Parathyroid adenoma (tissue), 2 donors: ENCODE data around the gene BOD1.

Experiments
- H2AFZ ChIP-seq: fragments of 300-600 bp; sonication (generic); one replicate; pipeline ENCODE4 v1.7.0; 2017; ENCODE audit warnings: antibody characterized with exemption, mild to moderate bottlenecking
- H3K27ac ChIP-seq: fragments of 300-600 bp; sonication (generic); one replicate; pipeline ENCODE4 v1.7.0; 2017
- H3K27me3 ChIP-seq: fragments of 300-600 bp; sonication (generic); one replicate; pipeline ENCODE4 v1.7.0; 2017; ENCODE audit warnings: low read length; ENCODE audit not compliant: control insufficient read depth, insufficient read depth
- H3K36me3 ChIP-seq: fragments of 300-600 bp; sonication (generic); one replicate; pipeline ENCODE4 v1.7.0; 2017; ENCODE audit warnings: low read length; ENCODE audit not compliant: control insufficient read depth, insufficient read depth
- H3K4me1 ChIP-seq: fragments of 300-600 bp; sonication (generic); one replicate; pipeline ENCODE4 v1.7.0; 2017; ENCODE audit warnings: control low read depth
- H3K4me2 ChIP-seq: fragments of 300-600 bp; sonication (generic); one replicate; pipeline ENCODE4 v1.7.0; 2017; ENCODE audit warnings: low read length
- H3K4me3 ChIP-seq: fragments of 300-600 bp; sonication (generic); one replicate; pipeline ENCODE4 v1.7.0; 2017; ENCODE audit warnings: low read depth, low read length
- H3K79me2 ChIP-seq: fragments of 300-600 bp; sonication (generic); one replicate; pipeline ENCODE4 v1.7.0; 2017; ENCODE audit warnings: control low read depth
- H3K9ac ChIP-seq: fragments of 300-600 bp; sonication (generic); one replicate; pipeline ENCODE4 v1.7.0; 2017; ENCODE audit warnings: mild to moderate bottlenecking
- H3K9me3 ChIP-seq: fragments of 300-600 bp; sonication (generic); one replicate; pipeline ENCODE4 v1.7.0; 2017; ENCODE audit warnings: low read length; ENCODE audit not compliant: control insufficient read depth
- TF ChIP-seq, protein P1 (sequence below): fragments of 300-600 bp; sonication (generic); IDR thresholded peaks from one replicate; pipeline ENCODE4 v1.7.0; 2017; ENCODE audit warnings: antibody characterized with exemption, mild to moderate bottlenecking
- donor health status: primary hyperparathyroidism.

Gene BOD1

DNA sequence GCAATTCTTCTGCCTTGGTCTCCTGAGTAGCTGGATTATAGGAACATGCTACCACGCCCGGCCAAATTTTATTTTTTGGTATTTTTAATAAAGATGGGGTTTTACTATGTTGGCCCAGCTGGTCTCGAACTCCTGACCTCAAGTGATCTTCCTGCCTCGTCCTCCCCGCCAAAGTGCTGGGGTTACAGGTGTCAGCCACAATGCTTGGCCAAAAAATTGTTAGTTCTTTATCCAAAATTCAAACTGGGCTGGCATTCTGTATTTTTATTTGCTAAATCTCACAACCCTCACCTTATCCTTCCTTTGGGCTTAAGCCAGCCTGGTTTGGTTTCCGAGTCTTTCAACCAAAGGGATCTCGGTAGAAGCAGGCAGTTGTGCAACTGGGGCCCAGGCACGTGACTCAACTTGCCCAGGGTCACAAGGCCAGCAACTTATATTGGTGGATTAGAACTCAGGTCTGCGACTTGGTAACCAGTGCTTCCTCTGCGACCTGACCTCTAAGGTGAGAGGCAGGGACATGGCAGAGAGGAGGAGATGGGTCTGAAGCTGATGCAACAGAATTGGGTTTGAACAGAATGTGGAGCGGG is 26.5 kb upstream of the BOD1 start:
- Histone ChIP-seq H3K27ac (peak overlapping the region; percentile 90), H3K4me1 (peaks cover 85% of the 10 kb centered on the region), H3K9me3 (no peaks in the 10 kb centered on the region), H3K79me2 (no peaks in the 10 kb centered on the region), H3K36me3 (no peaks in the 10 kb centered on the region), H2AFZ (peak overlapping the region; percentile 20), H3K27me3 (no peaks in the 10 kb centered on the region), H3K9ac (no peak overlapping the region), H3K4me2 (no peak overlapping the region), H3K4me3 (no peak overlapping the region)
- TF ChIP-seq, protein P1, sequence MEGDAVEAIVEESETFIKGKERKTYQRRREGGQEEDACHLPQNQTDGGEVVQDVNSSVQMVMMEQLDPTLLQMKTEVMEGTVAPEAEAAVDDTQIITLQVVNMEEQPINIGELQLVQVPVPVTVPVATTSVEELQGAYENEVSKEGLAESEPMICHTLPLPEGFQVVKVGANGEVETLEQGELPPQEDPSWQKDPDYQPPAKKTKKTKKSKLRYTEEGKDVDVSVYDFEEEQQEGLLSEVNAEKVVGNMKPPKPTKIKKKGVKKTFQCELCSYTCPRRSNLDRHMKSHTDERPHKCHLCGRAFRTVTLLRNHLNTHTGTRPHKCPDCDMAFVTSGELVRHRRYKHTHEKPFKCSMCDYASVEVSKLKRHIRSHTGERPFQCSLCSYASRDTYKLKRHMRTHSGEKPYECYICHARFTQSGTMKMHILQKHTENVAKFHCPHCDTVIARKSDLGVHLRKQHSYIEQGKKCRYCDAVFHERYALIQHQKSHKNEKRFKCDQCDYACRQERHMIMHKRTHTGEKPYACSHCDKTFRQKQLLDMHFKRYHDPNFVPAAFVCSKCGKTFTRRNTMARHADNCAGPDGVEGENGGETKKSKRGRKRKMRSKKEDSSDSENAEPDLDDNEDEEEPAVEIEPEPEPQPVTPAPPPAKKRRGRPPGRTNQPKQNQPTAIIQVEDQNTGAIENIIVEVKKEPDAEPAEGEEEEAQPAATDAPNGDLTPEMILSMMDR, result no peak

DNA sequence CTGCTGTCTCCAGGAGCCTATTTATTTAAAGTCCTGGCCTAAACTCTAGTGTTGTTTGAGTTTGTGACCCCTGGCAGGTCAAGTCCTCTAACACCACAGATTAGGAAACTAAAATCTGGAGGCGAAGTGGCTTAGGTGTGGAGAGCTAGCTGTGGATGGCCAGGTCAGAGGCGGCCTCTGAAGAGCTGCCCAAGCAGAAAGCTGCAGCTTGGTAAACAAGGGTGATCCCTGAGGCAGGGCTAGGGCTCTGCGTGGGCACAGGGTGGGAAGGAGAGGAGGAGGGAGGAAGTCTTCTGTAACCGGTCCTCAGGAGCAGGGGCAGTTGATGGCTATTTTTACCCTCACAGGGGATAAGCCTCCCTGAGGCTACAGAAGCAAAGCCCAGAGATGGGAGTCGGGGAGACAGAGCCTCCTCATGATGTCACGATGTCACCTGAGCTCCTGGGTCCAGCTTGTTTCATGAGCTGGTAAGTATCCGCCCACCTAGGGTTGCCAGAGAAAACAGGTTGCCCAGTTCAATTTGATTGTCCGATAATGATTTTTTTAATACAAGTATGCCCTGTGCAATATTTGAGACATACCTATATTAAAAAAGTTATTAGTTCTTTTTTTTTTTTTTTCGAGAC is 25.9 kb upstream of the BOD1 start:
- H3K27ac ChIP-seq, result peak overlapping the region; percentile 90
- no peak overlapping the region for H3K4me2 ChIP-seq
- TF ChIP-seq, protein P1, result no peak
- no peaks in the 10 kb centered on the region for H3K79me2 ChIP-seq
- H3K9me3 ChIP-seq, result no peaks in the 10 kb centered on the region
- no peak overlapping the region for H3K9ac ChIP-seq
- peaks cover 90% of the 10 kb centered on the region for H3K4me1 ChIP-seq
- no peaks in the 10 kb centered on the region for H3K27me3 ChIP-seq
- no peak overlapping the region for H3K4me3 ChIP-seq
- H3K36me3 ChIP-seq, result no peaks in the 10 kb centered on the region
- H2AFZ ChIP-seq, result peak overlapping the region; percentile 59

DNA sequence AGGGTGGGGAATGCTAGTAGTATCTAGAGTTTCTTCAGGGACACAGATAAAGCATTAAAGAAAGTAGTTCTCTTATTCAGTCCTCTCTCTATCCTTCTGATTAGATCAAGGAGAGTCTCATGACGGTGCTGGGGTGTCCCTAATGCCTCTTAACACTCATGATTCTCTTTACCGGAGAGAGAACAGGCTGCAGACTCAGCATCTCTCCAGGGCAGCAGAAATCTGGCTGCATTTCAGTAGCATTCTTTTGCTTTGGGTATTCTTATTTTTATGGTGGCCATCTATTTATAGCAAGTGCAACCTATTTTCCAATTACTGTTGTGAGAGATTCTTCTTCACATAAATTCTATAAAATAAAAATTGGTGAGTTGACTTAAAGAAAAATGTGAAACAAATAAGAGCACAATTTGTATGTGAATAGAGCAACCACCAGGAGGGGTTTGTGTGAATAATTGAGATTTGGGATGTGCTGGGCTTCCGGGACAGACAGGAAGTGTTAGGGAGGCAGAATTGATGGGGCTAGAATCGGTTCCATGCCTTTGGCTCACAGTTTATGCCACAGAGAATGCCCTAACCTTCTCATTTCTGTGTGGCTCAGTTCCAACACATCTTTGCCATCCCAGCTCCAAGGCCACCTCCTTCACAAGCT is 23.8 kb upstream of the BOD1 start:
- Histone ChIP-seq H3K9me3 (no peaks in the 10 kb centered on the region), H3K4me2 (peak overlapping the region; percentile 54), H3K27me3 (no peaks in the 10 kb centered on the region), H3K4me1 (peaks cover 87% of the 10 kb centered on the region), H3K36me3 (no peaks in the 10 kb centered on the region), H3K9ac (no peak overlapping the region), H2AFZ (peak overlapping the region; percentile 56), H3K4me3 (no peak overlapping the region), H3K79me2 (no peaks in the 10 kb centered on the region), H3K27ac (peak overlapping the region; percentile 90)
- TF ChIP-seq, protein P1, result peak; percentile 30

DNA sequence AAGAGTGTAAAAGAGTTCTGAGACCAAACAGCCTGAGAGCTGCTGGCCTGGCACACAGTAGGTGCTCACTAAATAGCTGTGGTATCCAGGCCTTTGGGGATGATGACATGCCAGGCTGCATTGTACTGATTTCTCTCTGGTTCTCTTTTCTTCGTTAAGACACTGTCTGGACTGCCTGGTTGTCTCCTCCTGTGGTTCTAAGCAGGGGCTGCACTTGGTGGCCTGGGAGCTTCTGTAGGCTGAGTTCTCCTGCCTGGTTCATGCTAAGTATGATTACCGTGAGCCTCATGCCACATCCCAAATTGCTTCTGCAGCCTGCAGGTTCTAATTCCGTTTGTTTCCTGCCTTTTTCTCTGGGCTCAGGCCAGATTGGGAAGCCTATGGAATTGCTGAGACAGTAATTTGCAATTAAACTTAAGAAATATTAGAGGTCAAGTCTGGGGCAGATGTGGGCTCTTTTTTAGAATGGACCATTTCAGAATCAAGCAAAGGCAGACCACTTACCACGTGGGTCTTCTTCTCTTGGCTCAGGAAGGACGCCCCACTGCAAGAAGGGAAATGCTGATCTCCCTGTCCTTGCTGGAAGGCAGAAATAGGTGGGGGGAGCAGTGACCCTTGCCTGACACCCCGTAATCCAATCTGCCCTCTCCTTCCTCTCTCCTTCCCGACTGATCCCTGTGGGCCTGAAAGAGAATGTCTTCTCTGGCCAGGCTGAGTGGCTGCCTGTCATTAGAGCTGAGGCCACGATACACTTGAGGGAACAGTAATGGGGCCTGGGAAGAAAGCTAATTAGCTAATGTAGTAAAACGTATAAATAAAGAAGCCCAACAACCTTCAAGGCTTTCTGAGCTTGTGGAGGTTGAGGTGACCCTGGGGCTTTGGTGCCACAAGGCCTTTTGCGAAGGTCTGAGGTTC is 21.9 kb upstream of the BOD1 start:
- H3K27me3 ChIP-seq, result no peaks in the 10 kb centered on the region
- peaks cover 75% of the 10 kb centered on the region for H3K4me1 ChIP-seq
- peak overlapping the region; percentile 34 for H3K9ac ChIP-seq
- H3K36me3 ChIP-seq, result no peaks in the 10 kb centered on the region
- H3K79me2 ChIP-seq, result no peaks in the 10 kb centered on the region
- H3K4me2 ChIP-seq, result peak overlapping the region; percentile 8
- H3K9me3 ChIP-seq, result no peaks in the 10 kb centered on the region
- H3K4me3 ChIP-seq, result no peak overlapping the region
- peak overlapping the region; percentile 18 for H2AFZ ChIP-seq
- TF ChIP-seq, protein P1, result no peak
- peak overlapping the region; percentile 90 for H3K27ac ChIP-seq
